ENCODE data around the gene CD300LG. TPM values are rescaled to one million over a fixed set of nuclear protein-coding genes. Genes with fewer than 3 reads are reported as not detected.
A peak's percentile ranks its signal among the peaks of the same experiment; 100 is the strongest.

The CD300LG gene
- total RNA-seq, 1 donor from 2014 or later = not detected

- DNase-seq (ENCODE audit: low read depth) (no peak), FAIRE-seq (no peak)
- Histone ChIP-seq H3K4me3 (ENCODE audit: low read depth, low read length) (no peak overlapping the region), H3K36me3 (ENCODE audit: control insufficient read depth, insufficient read depth, low read length) (peaks cover 8% of the 10 kb centered on the region), H3K27me3 (ENCODE audit: control insufficient read depth, insufficient read depth, low read length) (no peaks in the 10 kb centered on the region)
- TF ChIP-seq CTCF (IDR thresholded peaks at IDR 0.05; ENCODE audit: insufficient read depth, low read length, severe bottlenecking) = no peak
These were observed 41.9 kb upstream of the CD300LG start for GRCh38 chr17:43805117-43805516.

- peaks cover 11% of the 10 kb centered on the region for H3K36me3 ChIP-seq (ENCODE audit: control insufficient read depth, insufficient read depth, low read length)
- FAIRE-seq = peak; percentile 58
These were observed 38.9 kb upstream of the CD300LG start for GRCh38 chr17:43808076-43808475.

GRCh38 chr17:43809121-43809520 is 37.9 kb upstream of the CD300LG start:
- H3K4me3 ChIP-seq (ENCODE audit: low read depth, low read length) = no peak overlapping the region
- no peak for DNase-seq (ENCODE audit: low read depth)
- no peak for TF ChIP-seq CTCF (IDR thresholded peaks at IDR 0.05; ENCODE audit: insufficient read depth, low read length, severe bottlenecking)
- no peak for FAIRE-seq
- H3K36me3 ChIP-seq (ENCODE audit: control insufficient read depth, insufficient read depth, low read length) = peaks cover 16% of the 10 kb centered on the region
- no peaks in the 10 kb centered on the region for H3K27me3 ChIP-seq (ENCODE audit: control insufficient read depth, insufficient read depth, low read length)

More at GRCh38 chr17:43808076-43808475, 38.9 kb upstream of the CD300LG start:
- no peaks in the 10 kb centered on the region for H3K27me3 ChIP-seq (ENCODE audit: control insufficient read depth, insufficient read depth, low read length)
- no peak for DNase-seq (ENCODE audit: low read depth)
- no peak overlapping the region for H3K4me3 ChIP-seq (ENCODE audit: low read depth, low read length)
- no peak for TF ChIP-seq CTCF (IDR thresholded peaks at IDR 0.05; ENCODE audit: insufficient read depth, low read length, severe bottlenecking)

- H3K4me3 ChIP-seq (ENCODE audit: low read depth, low read length) = no peak overlapping the region
- no peak for DNase-seq (ENCODE audit: low read depth)
- H3K36me3 ChIP-seq (ENCODE audit: control insufficient read depth, insufficient read depth, low read length) = peaks cover 16% of the 10 kb centered on the region
- no peak for TF ChIP-seq CTCF (IDR thresholded peaks at IDR 0.05; ENCODE audit: insufficient read depth, low read length, severe bottlenecking)
- no peaks in the 10 kb centered on the region for H3K27me3 ChIP-seq (ENCODE audit: control insufficient read depth, insufficient read depth, low read length)
- no peak for FAIRE-seq
These were observed 36.7 kb upstream of the CD300LG start for GRCh38 chr17:43810226-43810715.

GRCh38 chr17:43810823-43811222 is 36.2 kb upstream of the CD300LG start:
- FAIRE-seq = no peak
- peaks cover 16% of the 10 kb centered on the region for H3K36me3 ChIP-seq (ENCODE audit: control insufficient read depth, insufficient read depth, low read length)
- no peaks in the 10 kb centered on the region for H3K27me3 ChIP-seq (ENCODE audit: control insufficient read depth, insufficient read depth, low read length)

More at GRCh38 chr17:43810823-43811222, 36.2 kb upstream of the CD300LG start:
- TF ChIP-seq CTCF (IDR thresholded peaks at IDR 0.05; ENCODE audit: insufficient read depth, low read length, severe bottlenecking) = no peak
- no peak overlapping the region for H3K4me3 ChIP-seq (ENCODE audit: low read depth, low read length)
- no peak for DNase-seq (ENCODE audit: low read depth)

Measured in bronchial epithelial cell (primary cell).